ENCODE data around the gene ERCC6L. TPM values are rescaled to one million over a fixed set of nuclear protein-coding genes. Genes with fewer than 3 reads are reported as not detected.

The ERCC6L gene, protein sequence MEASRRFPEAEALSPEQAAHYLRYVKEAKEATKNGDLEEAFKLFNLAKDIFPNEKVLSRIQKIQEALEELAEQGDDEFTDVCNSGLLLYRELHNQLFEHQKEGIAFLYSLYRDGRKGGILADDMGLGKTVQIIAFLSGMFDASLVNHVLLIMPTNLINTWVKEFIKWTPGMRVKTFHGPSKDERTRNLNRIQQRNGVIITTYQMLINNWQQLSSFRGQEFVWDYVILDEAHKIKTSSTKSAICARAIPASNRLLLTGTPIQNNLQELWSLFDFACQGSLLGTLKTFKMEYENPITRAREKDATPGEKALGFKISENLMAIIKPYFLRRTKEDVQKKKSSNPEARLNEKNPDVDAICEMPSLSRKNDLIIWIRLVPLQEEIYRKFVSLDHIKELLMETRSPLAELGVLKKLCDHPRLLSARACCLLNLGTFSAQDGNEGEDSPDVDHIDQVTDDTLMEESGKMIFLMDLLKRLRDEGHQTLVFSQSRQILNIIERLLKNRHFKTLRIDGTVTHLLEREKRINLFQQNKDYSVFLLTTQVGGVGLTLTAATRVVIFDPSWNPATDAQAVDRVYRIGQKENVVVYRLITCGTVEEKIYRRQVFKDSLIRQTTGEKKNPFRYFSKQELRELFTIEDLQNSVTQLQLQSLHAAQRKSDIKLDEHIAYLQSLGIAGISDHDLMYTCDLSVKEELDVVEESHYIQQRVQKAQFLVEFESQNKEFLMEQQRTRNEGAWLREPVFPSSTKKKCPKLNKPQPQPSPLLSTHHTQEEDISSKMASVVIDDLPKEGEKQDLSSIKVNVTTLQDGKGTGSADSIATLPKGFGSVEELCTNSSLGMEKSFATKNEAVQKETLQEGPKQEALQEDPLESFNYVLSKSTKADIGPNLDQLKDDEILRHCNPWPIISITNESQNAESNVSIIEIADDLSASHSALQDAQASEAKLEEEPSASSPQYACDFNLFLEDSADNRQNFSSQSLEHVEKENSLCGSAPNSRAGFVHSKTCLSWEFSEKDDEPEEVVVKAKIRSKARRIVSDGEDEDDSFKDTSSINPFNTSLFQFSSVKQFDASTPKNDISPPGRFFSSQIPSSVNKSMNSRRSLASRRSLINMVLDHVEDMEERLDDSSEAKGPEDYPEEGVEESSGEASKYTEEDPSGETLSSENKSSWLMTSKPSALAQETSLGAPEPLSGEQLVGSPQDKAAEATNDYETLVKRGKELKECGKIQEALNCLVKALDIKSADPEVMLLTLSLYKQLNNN
- total RNA-seq: 0.08 TPM
- long read RNA-seq: 0 reads

DNA sequence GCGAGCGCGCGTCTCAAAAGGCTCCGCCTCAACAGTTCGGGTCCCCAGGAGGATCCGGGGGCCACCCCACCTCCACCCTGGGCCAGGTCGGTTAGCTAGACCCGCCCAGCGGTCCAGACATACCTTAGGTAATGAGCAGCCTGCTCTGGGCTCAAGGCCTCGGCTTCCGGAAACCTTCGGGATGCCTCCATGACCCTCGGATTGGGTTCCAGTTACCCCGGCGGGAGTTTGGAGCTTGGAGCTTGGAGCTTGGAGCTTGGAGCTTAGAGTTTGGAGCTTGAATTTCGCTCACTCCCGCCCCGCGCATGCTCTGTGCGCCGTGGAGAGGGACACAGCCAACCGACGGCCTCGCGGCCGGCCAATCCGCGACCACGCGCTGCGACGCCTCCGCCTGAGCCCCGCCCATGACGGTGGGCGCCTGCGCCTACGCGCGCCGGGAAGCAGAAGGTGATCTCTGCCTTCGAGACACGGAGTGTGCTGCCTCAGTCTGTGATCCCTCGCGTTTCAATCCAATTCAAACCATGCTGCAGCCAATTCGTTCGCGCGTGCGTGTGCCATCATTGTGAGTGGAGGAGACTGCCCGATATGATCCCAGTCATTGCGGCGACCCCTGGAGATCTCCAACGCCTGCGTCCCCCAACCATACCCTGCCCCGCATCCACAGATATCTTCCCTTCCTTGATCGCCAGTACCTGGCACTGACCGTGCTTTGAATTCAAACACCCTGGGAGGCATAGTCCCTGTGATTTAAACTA, at the start of gene ERCC6L:
Gene ERCC6L (minus strand): TSS at position 307 of the 755 bp plus-strand sequence. CDS start 116 bp downstream, at position 191.
- intact Hi-C loops (cut with DNase I): no loop called here
- DNase-seq (peak; percentile 94), ATAC-seq (ENCODE audit: poor library complexity) (peak; percentile 100)

- DNase-seq: no peak
- intact Hi-C loops (cut with DNase I): no loop called here
- ATAC-seq (ENCODE audit: poor library complexity): no peak
Observed at GRCh38 chrX:72282302-72282701, 43.5 kb upstream of the ERCC6L start.

- DNase-seq: no peak
- no peak for ATAC-seq (ENCODE audit: poor library complexity)
- intact Hi-C loops (cut with DNase I): no loop called here
Observed at GRCh38 chrX:72280321-72280845, 41.6 kb upstream of the ERCC6L start.

DNA sequence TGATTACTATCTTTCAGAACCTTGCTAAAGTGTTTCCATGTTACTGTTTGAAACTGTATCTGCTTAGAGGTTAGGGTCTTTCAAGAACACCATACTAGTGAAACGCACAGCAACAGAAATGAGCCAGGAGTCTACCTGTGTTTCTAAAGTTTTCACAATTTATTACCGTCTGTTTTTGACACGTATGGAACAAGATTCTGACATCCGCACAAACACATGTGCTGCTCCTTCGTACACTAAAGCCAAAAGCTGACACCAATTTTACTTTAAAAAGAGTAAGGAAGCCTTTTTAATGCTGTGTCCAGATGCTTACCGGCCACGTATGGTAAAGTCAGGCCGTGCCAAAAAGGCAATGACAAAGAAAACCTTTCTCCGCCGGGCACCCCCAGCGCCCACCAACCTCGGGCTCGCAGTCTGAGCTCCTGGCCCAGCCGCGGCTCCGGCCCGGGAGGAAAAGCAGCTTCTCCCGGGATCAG, 37.7 kb upstream of the ERCC6L start:
- no peak for ATAC-seq (ENCODE audit: poor library complexity)
- DNase-seq: no peak
- intact Hi-C loops (cut with DNase I): no loop called here

DNA sequence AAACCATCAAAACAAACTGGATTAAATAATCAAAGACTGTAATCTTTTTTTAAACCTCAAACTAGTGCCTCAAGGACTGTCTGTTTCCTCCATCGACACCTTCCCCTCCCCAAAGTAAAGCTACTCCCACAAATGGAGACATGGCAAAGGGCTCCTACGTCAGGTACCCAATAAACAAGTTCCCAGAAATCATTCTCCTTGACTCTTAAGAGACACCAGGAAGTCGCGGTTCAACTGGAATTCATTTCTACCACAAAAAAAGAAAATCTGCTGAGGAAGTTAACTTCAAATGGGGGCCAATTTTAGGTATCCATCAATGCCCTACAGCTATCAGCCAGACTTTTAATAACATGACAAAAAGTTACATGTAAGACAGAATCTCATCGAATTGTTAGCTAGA, 35.7 kb upstream of the ERCC6L start:
- DNase-seq: no peak
- no peak for ATAC-seq (ENCODE audit: poor library complexity)
- intact Hi-C loops (cut with DNase I): no loop called here

DNA sequence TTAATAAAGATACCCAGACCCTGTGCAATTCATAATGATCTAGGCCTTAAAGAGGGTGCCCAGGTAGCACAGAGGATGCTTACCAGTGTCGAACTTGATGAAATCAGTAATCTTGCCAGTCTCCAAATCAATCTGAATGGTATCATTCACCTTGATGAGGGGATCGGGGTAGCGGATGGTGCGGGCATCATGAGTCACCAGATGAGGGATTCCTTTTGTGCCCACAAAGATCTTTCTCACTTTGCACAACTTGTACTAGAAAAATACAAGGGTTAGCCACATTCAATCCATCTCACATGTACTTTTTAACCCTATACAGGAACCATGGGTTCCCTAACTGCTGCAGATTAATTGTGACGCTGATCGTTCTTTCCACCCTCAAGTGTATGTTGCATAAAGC, 34.9 kb upstream of the ERCC6L start:
- DNase-seq (no peak), ATAC-seq (ENCODE audit: poor library complexity) (no peak)
- intact Hi-C loops (cut with DNase I): no loop called here

DNA sequence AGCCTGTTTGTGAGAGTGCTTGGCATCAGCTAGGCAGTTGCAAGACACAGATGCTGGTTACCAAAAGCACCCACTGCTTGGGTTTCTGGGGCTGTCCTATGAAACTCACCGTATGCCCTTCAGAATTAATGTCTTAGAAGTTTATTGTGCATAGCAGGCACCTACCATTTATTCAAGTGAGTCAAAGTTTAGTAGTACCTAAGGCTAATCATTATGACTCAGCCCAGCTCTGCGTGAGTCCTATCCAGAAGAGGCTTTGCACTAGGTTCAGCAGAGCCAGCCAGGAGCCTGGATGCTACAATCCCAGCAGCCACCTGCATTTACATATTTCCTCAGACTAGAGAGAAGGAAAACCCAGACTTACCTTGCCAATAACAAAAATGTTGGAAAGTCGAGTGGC, 34.0 kb upstream of the ERCC6L start:
- no peak for ATAC-seq (ENCODE audit: poor library complexity)
- intact Hi-C loops (cut with DNase I): no loop called here
- DNase-seq: no peak

GRCh38 chrX:72271812-72272211, 33.0 kb upstream of the ERCC6L start:
- no peak for DNase-seq
- no peak for ATAC-seq (ENCODE audit: poor library complexity)
- intact Hi-C loops (cut with DNase I): no loop called here

DNA sequence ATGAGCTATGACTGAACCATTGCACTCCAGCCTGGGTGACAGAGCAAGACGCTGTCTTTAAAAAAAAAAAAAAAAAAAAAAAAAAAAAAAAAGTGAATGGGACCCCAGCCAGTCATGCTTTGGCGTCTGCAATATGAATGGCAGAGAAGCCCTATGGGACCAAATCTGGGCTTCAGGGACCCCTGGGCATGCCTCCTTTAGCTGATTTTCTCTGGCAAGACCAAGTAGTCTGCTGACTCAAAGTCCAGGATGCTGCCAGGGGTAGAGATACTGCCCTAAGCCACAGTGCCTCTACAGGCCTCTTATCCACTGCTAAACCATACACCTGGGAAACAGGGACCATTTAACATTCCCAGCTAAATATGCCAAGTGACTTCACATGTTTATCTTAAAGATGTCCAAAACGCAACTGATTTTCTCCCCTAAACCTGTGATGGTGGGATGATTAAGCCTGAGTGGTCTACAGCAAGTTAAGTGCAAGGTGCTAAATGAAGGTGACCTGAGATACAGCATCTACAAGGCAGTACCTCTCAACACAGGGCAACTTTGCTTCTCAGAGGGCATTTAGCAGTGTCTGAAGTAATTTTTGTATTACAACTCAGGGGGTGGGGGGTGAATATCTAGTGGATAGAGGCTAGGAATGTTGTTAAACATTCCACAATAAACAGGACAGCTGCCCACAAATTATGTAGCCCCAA, 32.4 kb upstream of the ERCC6L start:
- DNase-seq (no peak), ATAC-seq (ENCODE audit: poor library complexity) (no peak)
- intact Hi-C loops (cut with DNase I): no loop called here

- ATAC-seq (ENCODE audit: poor library complexity): no peak
- intact Hi-C loops (cut with DNase I): no loop called here
- DNase-seq: no peak
Observed at GRCh38 chrX:72270316-72270866, 31.6 kb upstream of the ERCC6L start.

DNA sequence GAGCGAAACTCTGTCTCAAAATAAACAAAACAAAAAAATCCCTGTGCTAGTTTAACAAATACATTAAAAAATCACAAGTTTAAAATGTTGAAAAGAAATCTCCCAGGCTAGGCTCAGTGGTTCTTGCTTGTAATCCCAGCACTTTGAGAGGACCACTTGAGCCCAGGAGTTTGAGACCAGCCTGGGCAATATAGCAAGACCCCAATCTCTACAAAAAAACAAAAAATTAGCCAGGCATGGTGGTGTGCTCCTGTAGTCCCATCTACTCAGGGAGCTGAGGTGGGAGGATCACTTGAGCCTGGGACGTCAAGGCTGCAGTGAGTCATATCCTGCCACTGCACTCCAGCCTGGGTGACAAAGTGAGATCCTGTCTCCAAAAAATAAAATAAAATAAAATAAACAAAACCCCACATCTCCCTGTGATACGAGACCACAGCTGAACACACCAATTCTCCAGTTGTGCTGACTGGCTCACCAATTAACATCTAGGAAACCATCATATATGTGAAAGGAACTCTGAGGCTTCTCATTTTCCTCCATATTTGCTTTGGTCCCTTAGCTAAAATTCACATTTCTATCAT, 30.9 kb upstream of the ERCC6L start:
- ATAC-seq (ENCODE audit: poor library complexity) (no peak), DNase-seq (no peak)
- intact Hi-C loops (cut with DNase I): no loop called here

GRCh38 chrX:72268597-72269365, 30.0 kb upstream of the ERCC6L start:
- ATAC-seq (ENCODE audit: poor library complexity) (no peak), DNase-seq (no peak)
- intact Hi-C loops (cut with DNase I): no loop called here

GRCh38 chrX:72265263-72265662, 26.4 kb upstream of the ERCC6L start:
- ATAC-seq (ENCODE audit: poor library complexity) (no peak), DNase-seq (no peak)
- intact Hi-C loops (cut with DNase I): no loop called here

GRCh38 chrX:72262077-72262476, 23.2 kb upstream of the ERCC6L start:
- DNase-seq (no peak), ATAC-seq (ENCODE audit: poor library complexity) (no peak)
- intact Hi-C loops (cut with DNase I): no loop called here

DNA sequence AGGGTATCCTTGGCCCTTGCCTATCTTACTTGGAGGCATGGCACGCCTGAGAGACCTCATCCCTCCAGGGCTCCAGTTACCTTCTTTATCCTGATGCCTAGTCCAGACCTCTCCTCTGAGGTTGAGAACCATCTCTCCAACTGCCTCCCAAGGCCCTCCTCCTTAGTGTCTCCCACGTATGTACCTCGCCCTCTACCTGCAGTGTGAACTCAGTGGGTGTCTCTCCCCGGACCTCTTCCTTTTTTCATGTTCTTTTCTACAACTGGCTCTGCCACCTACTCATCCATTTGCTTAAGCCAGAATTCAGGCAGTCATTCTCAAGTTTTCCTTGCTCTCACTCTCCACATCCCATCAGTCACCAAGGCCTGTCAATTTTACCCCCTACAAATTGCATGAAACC, 21.6 kb upstream of the ERCC6L start:
- DNase-seq (no peak), ATAC-seq (ENCODE audit: poor library complexity) (no peak)
- intact Hi-C loops (cut with DNase I): no loop called here

DNA sequence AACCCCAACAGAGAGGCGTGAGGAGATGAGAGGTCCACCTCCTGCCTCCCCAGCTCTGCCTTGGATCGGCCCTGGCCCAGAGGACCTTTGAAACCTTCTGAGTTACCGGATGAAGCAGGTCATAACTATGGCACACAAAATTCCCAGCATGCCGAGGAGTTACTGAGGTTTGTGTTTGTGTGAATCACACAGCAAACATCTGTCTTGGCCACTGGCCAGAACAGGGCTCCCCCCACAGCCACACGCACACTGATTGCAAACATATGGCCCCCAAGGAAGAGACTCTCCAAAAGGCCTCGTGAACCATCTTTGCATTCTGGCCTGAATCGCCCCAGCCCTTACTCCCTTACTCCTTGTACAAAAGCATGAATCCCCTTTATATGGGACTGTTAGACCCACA, 19.3 kb upstream of the ERCC6L start:
- ATAC-seq (ENCODE audit: poor library complexity) (no peak), DNase-seq (no peak)
- intact Hi-C loops (cut with DNase I): no loop called here
